Skin of body (tissue), 3 donors: Measurements from ENCODE around the gene GRK5. TPM values are rescaled to one million over a fixed set of nuclear protein-coding genes. Genes with fewer than 3 reads are reported as not detected.

Source experiments
- DNase-seq: peaks from one replicate; lab custom pipeline; 2025; lab: John Stamatoyannopoulos, UW
- small RNA-seq: library from RNA; depleted of rRNA; stranded (forward); fragments of <200 nt; gene quantifications from one replicate; pipeline ENCODE3, GENCODE V24; 2014; ENCODE audit warnings: low replicate concordance
- total RNA-seq: library from RNA; depleted of rRNA; stranded (reverse); fragments of >200 nt; gene quantifications from one replicate; pipeline ENCODE4 v1.2.3, GENCODE V29; 2014

The GRK5 gene
- total RNA-seq, 1 donor from 2014 or later: 10.7 TPM

- peak; percentile 79 for DNase-seq
Observed at GRCh38 chr10:119500123-119500795, 292.9 kb downstream of the GRK5 start.

- no peak for DNase-seq
Observed at GRCh38 chr10:119500821-119501220, 293.4 kb downstream of the GRK5 start.

GRCh38 chr10:119501690-119502089, 294.3 kb downstream of the GRK5 start:
- no peak for DNase-seq

GRCh38 chr10:119502209-119502608, 294.8 kb downstream of the GRK5 start:
- no peak for DNase-seq

- DNase-seq: no peak
Observed at GRCh38 chr10:119502618-119503155, 295.3 kb downstream of the GRK5 start.

DNA sequence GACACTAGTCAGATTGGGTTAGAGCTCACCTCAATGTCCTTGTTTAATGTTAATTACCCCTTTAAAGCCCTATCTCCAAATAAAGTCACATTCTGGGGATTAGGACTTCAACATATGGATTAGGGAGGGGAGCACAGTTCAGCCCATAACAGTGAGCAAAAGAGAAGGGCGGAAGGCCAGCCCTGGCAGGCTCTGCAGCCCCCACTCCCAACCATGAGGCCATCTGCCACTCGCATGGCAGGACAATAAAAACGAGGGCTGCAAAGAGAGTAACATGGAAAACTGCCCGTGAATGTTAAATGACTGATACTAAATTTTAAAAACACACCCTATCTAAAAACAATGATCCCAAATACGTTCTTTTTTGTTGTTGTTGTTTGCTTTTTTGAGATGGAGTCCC, 296.4 kb downstream of the GRK5 start:
- DNase-seq: peak; percentile 33

DNA sequence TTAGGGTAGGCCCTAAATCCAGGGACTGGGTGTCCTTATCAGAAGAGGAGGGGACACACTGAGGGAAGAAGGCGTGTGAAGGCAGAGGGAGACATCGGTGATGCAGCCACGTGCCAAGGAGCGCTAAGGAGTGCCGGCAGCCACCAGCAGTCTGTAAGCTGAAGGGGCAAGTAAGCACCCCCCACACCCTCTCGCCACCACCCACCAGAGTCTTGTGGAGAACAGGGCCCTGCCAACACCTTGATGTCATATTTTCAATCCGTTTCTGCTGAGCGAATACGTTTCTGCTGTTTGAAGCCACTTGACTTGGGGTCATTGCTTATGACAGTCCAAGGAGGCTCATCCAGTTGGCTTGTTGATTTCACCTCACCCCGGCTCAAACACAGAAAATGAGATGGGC, 297.3 kb downstream of the GRK5 start:
- DNase-seq: no peak

- DNase-seq: peak; percentile 92
Observed at GRCh38 chr10:119505131-119505551, 297.8 kb downstream of the GRK5 start.

Small RNAs within 50 kb of the gene (small RNA-seq; reads per million reads assigned to genes)
- gene MIR4681 (not detected), gene RN7SL749P (not detected)

Other genes with a start within 250 kb of the GRK5 start
- 3.0 TPM for gene NANOS1, start 177.9 kb upstream of the GRK5 start, total RNA-seq
- gene EIF3A, start 126.8 kb upstream of the GRK5 start, total RNA-seq: 93.5 TPM
- gene DENND10, start 103.5 kb upstream of the GRK5 start, total RNA-seq: 35.0 TPM
- gene SFXN4, start 41.9 kb upstream of the GRK5 start, total RNA-seq: 11.4 TPM
- 92.0 TPM for gene PRDX3, start 28.8 kb upstream of the GRK5 start, total RNA-seq